HK-2 (cell line): Measurements from ENCODE around the gene FCRLB.
"Not testable (repeated sequence)": the region's sequence is repeated elsewhere in the genome, so short reads cannot be mapped to it uniquely, and the experiment has no call there.

ENCODE experiments used
- DNase-seq: peaks from one replicate; pipeline ENCODE4 v3.0.0-alpha.2; 2018; ENCODE audit not compliant: unreplicated experiment

FCRLB gene

GRCh38 chr1:161720956-161721737 is at the start of gene FCRLB:
Gene FCRLB, plus strand, starts transcription at chr1:161721544. Its CDS starts 1,129 bp downstream, at chr1:161722673.
- DNase-seq, result no peak

GRCh38 chr1:161673437-161673836 is 47.9 kb upstream of the FCRLB start:
- DNase-seq, result not testable (repeated sequence)

GRCh38 chr1:161674447-161674846 is 46.9 kb upstream of the FCRLB start:
- not testable (repeated sequence) for DNase-seq

GRCh38 chr1:161674908-161675307 is 46.4 kb upstream of the FCRLB start:
- not testable (repeated sequence) for DNase-seq

GRCh38 chr1:161676441-161676840 is 44.9 kb upstream of the FCRLB start:
- DNase-seq, result no peak

- no peak for DNase-seq
Measured at GRCh38 chr1:161676958-161677689, 44.2 kb upstream of the FCRLB start.

- DNase-seq, result no peak
Measured at GRCh38 chr1:161678500-161678899, 42.8 kb upstream of the FCRLB start.

- DNase-seq, result no peak
Measured at GRCh38 chr1:161681879-161682278, 39.5 kb upstream of the FCRLB start.

GRCh38 chr1:161688946-161689345 is 32.4 kb upstream of the FCRLB start:
- DNase-seq, result no peak

GRCh38 chr1:161691846-161692245 is 29.5 kb upstream of the FCRLB start:
- no peak for DNase-seq

- not testable (repeated sequence) for DNase-seq
Measured at GRCh38 chr1:161693020-161693712, 28.2 kb upstream of the FCRLB start.

- DNase-seq, result not testable (repeated sequence)
Measured at GRCh38 chr1:161698302-161698701, 23.0 kb upstream of the FCRLB start.

- peak; percentile 26 for DNase-seq
Measured at GRCh38 chr1:161702250-161702649, 19.1 kb upstream of the FCRLB start.

- no peak for DNase-seq
Measured at GRCh38 chr1:161705537-161705936, 15.8 kb upstream of the FCRLB start.

- no peak for DNase-seq
Measured at GRCh38 chr1:161706113-161706481, 15.2 kb upstream of the FCRLB start.

- DNase-seq, result no peak
Measured at GRCh38 chr1:161706482-161707347, 14.6 kb upstream of the FCRLB start, which contains the start of gene FCRLA. Gene FCRLA, plus strand, starts transcription at chr1:161707229. Its CDS starts 36 bp downstream, at chr1:161707265.

- DNase-seq, result no peak
Measured at GRCh38 chr1:161707503-161707902, 13.8 kb upstream of the FCRLB start.

GRCh38 chr1:161709373-161709772 is 12.0 kb upstream of the FCRLB start:
- DNase-seq, result no peak

- DNase-seq, result no peak
Measured at GRCh38 chr1:161710560-161710959, 10.8 kb upstream of the FCRLB start.

GRCh38 chr1:161718559-161719324 is 2.6 kb upstream of the FCRLB start:
- DNase-seq, result no peak

GRCh38 chr1:161719325-161719611 is 2.1 kb upstream of the FCRLB start:
- no peak for DNase-seq
